Right lobe of liver (tissue), 4 donors: ENCODE data around the gene PVALEF.

Source experiments
- CTCF ChIP-seq, 4 donors: fragments of 200-600 bp in 3 of 4; fragments of 450-650 bp in 1 of 4; IDR thresholded peaks; one replicate each; pipeline versions ENCODE4 v1.5.1 to v1.8.0; 2016 to 2022; ENCODE audit warnings: antibody characterized with exemption in 4 of 4, mild to moderate bottlenecking in 2 of 4
- POLR2A ChIP-seq: fragments of 450-650 bp; IDR thresholded peaks from one replicate; pipeline ENCODE4 v1.6.1; 2017; ENCODE audit warnings: antibody characterized with exemption, mild to moderate bottlenecking
- donor health status: DM: no; HTN: no; CAD: no.
- donor health status: DM: no; HTN: no; CAD: no.
- donor health status: DM: no; HTN: yes; CAD: no.

GRCh38 chr17:81120149-81120484 lies 45.2 kb upstream of the PVALEF start:
- TF ChIP-seq CTCF (IDR thresholded peaks at IDR 0.05) (no peak), POLR2A (no peak)
